Keratinocyte (primary cell): ENCODE results near the gene DNAI2. TPM values are rescaled to one million over a fixed set of nuclear protein-coding genes. Genes with fewer than 3 reads are reported as not detected.

ENCODE experiments used
- DNase-seq: peaks from one replicate; pipeline ENCODE4 v3.0.0-alpha.2; 2011; ENCODE audit warnings: low read depth, missing footprints, low spot score
- FAIRE-seq: peaks from 2 replicates; lab custom pipeline; 2011; peaks lifted over from hg19 to GRCh38; lab: Jason Lieb, UNC
- H2AFZ ChIP-seq: 2 replicates; pipeline ENCODE4 v1.6.0; 2012; ENCODE audit warnings: low read length, control low read depth, inconsistent platforms; ENCODE audit not compliant: control insufficient read depth
- H3K27ac ChIP-seq: 2 replicates; pipeline ENCODE4 v1.5.1; 2011; ENCODE audit warnings: low read length; ENCODE audit not compliant: control insufficient read depth, insufficient read depth
- H3K27me3 ChIP-seq: 3 replicates; pipeline ENCODE4 v1.6.0; 2011; ENCODE audit warnings: low read length; ENCODE audit not compliant: control insufficient read depth, insufficient read depth; ENCODE audit errors: extremely low read depth
- H3K36me3 ChIP-seq, 2 experiments: 2 replicates in 1 of 2; 3 replicates in 1 of 2; pipeline ENCODE4 v1.5.1; 2011; ENCODE audit warnings: low read length in 2 of 2, mild to moderate bottlenecking in 1 of 2; ENCODE audit not compliant: control insufficient read depth in 2 of 2, insufficient read depth in 2 of 2; ENCODE audit errors: extremely low read depth in 1 of 2
- H3K4me1 ChIP-seq: 3 replicates; pipeline ENCODE4 v1.5.1; 2011; ENCODE audit warnings: low read length; ENCODE audit not compliant: control insufficient read depth, insufficient read depth; ENCODE audit errors: extremely low read depth
- H3K4me2 ChIP-seq: 3 replicates; pipeline ENCODE4 v1.6.0; 2011; ENCODE audit warnings: low read depth, low read length; ENCODE audit not compliant: control insufficient read depth, insufficient read depth; ENCODE audit errors: extremely low read depth
- H3K4me3 ChIP-seq, 3 experiments: fragments of 200-600 bp in 1 of 3; sonication (generic) in 1 of 3; 2 replicates in 2 of 3; 3 replicates in 1 of 3; pipeline ENCODE4 v1.5.1; 2011 to 2016; ENCODE audit warnings: low read length in 3 of 3, mild to moderate bottlenecking in 3 of 3, control low read depth in 2 of 3, inconsistent platforms in 1 of 3, low read depth in 1 of 3, mixed read lengths in 1 of 3, mixed run types in 1 of 3, moderate library complexity in 1 of 3; ENCODE audit not compliant: control insufficient read depth in 2 of 3, insufficient read depth in 2 of 3; ENCODE audit errors: extremely low read depth in 1 of 3
- H3K79me2 ChIP-seq: 2 replicates; pipeline ENCODE4 v1.6.0; 2012; ENCODE audit warnings: low read length; ENCODE audit not compliant: control insufficient read depth, insufficient read depth
- H3K9ac ChIP-seq: 3 replicates; pipeline ENCODE4 v1.6.0; 2011; ENCODE audit warnings: low read length; ENCODE audit not compliant: control insufficient read depth, insufficient read depth; ENCODE audit errors: extremely low read depth
- H3K9me1 ChIP-seq: 3 replicates; pipeline ENCODE4 v1.6.0; 2011; ENCODE audit warnings: low read length; ENCODE audit not compliant: control insufficient read depth, insufficient read depth; ENCODE audit errors: extremely low read depth
- H3K9me3 ChIP-seq: 2 replicates; pipeline ENCODE4 v1.5.1; 2012; ENCODE audit warnings: low read depth, low read length; ENCODE audit not compliant: control insufficient read depth
- H4K20me1 ChIP-seq: 3 replicates; pipeline ENCODE4 v1.6.0; 2011; ENCODE audit warnings: low read length; ENCODE audit not compliant: control insufficient read depth, insufficient read depth; ENCODE audit errors: extremely low read depth
- CTCF ChIP-seq, 3 experiments: IDR thresholded peaks in 1 of 3; conservative IDR thresholded peaks in 1 of 3; optimal IDR thresholded peaks in 1 of 3; 2 replicates in 2 of 3; 3 replicates in 1 of 3; pipeline versions ENCODE3 to v1.5.1; 2011; ENCODE audit warnings: low read length in 3 of 3, mild to moderate bottlenecking in 3 of 3, moderate library complexity in 2 of 3, control low read depth in 1 of 3, inconsistent platforms in 1 of 3; ENCODE audit not compliant: insufficient read depth in 2 of 3; ENCODE audit errors: extremely low read depth in 1 of 3
- EZH2 ChIP-seq: IDR thresholded peaks from one replicate; pipeline ENCODE4 v1.6.1; 2012; ENCODE audit warnings: inconsistent platforms, mild to moderate bottlenecking, low read length, moderate library complexity
- dilution Hi-C: fragments of 300-500 bp; cut with MboI; formaldehyde crosslinking; loops from one replicate; pipeline ENCODE4 v1.7.0; 2020; ENCODE audit warnings: low sequenced_read_pairs; ENCODE audit not compliant: extremely low pct_ligation_motif_present
- polyA plus RNA-seq, 5 experiments: library from polyadenylated mRNA; depleted of rRNA in 3 of 5; stranded (reverse) in 3 of 5; stranded (forward) in 1 of 5; unstranded in 1 of 5; fragments of >200 nt; gene quantifications; 1 replicate in 1 of 5; 2 replicates in 3 of 5; 3 replicates in 1 of 5; pipeline versions ENCODE4 v1.2.1 to v1.2.3, GENCODE V29; 2011 to 2012; ENCODE audit warnings: missing spikeins in 2 of 5, low read depth in 1 of 5, low replicate concordance in 1 of 5

Gene DNAI2
- polyA plus RNA-seq, 1 donor (not counting 4 experiments of a cell fraction or from before 2014, with no cell fraction given): not detected

DNA sequence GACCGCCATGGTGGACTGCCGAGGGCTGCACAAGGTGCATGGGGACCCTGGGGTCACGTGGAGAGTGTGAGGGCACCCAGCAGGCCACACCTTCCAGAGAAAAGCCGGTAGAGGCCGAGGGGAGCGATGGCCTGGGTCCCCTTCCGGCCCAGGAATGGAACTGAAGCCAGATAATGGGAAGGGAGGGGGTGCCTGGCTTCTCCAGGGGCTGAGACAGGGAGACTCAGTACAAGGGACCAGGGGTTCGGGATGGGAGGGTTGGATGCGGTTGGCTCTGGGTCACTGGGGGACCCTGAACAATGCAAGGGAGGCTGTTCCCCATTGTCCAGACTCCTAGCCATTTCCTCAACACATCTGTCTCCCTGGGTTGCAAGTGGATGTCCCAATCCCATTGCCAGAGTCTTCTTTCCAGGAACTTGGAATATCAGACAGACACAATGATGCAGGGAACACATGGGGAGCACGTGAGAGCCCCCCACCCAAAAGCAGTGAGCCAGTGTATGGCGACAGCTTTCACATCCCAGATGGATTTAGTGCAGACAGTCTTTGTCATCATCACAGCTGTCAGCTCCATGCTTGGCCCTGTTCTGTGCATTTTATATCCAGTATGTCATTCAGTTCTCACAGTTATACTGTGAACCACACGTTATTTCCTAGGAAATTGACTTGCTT, 23.6 kb upstream of the DNAI2 start:
- no peaks in the 10 kb centered on the region for H3K79me2 ChIP-seq
- H3K9me3 ChIP-seq: no peaks in the 10 kb centered on the region
- FAIRE-seq (no peak), DNase-seq (no peak)
- TF ChIP-seq EZH2 (no peak), CTCF (optimal IDR thresholded peaks at IDR 0.05 in 1 of 3, IDR thresholded peaks at IDR 0.05 in 1 of 3, conservative IDR thresholded peaks at IDR 0.05 in 1 of 3; ENCODE audit: extremely low read depth in 1 of 3, insufficient read depth in 2 of 3, low read length in 3 of 3) (no peak)
- no peaks in the 10 kb centered on the region for H4K20me1 ChIP-seq
- H3K9me1 ChIP-seq: no peaks in the 10 kb centered on the region
- H3K4me2 ChIP-seq: no peak overlapping the region
- no peak overlapping the region for H3K27ac ChIP-seq
- H3K4me3 ChIP-seq: no peak overlapping the region
- dilution Hi-C loops: no loop called here
- H3K9ac ChIP-seq: no peak overlapping the region
- no peaks in the 10 kb centered on the region for H3K4me1 ChIP-seq
- H3K36me3 ChIP-seq: no peaks in the 10 kb centered on the region
- no peak overlapping the region for H2AFZ ChIP-seq
- H3K27me3 ChIP-seq: peaks cover 2% of the 10 kb centered on the region

DNA sequence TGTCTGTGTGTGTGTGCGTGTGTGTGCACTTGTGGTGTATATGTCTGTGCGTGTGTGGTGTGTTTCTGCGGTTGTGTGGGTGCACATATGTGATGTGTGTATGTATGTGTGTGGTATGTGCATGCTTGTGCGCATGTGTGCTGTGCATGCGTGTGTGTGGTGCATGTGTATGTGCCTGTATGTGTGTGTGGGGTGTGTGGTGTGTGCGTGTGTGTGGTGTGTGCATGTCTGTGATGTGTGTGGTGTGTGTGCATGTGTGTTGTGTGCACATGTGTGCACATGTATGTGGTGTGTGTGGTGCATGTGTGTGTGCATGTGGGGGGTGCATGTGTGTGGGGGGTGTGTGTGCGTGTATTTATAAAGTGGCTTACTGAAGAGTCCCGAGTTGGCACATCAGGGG, 23.0 kb upstream of the DNAI2 start:
- Histone ChIP-seq H3K79me2 (no peaks in the 10 kb centered on the region), H3K9me1 (no peaks in the 10 kb centered on the region), H2AFZ (no peak overlapping the region), H3K4me2 (no peak overlapping the region), H3K4me1 (no peaks in the 10 kb centered on the region), H3K4me3 (no peak overlapping the region), H3K27me3 (peaks cover 2% of the 10 kb centered on the region), H3K27ac (no peak overlapping the region), H3K9ac (no peak overlapping the region), H3K9me3 (no peaks in the 10 kb centered on the region), H3K36me3 (no peaks in the 10 kb centered on the region), H4K20me1 (no peaks in the 10 kb centered on the region)
- DNase-seq (no peak), FAIRE-seq (no peak)
- TF ChIP-seq CTCF (optimal IDR thresholded peaks at IDR 0.05 in 1 of 3, IDR thresholded peaks at IDR 0.05 in 1 of 3, conservative IDR thresholded peaks at IDR 0.05 in 1 of 3; ENCODE audit: extremely low read depth in 1 of 3, insufficient read depth in 2 of 3, low read length in 3 of 3): no peak
- no peak for TF ChIP-seq EZH2
- dilution Hi-C loops: no loop called here
